HepG2 (cell line): Measurements from ENCODE around the gene VWA7. TPM values are rescaled to one million over a fixed set of nuclear protein-coding genes. Genes with fewer than 3 reads are reported as not detected.
A peak's percentile ranks its signal among the peaks of the same experiment; 100 is the strongest.

Experiments
- CREB3 ChIP-seq: sonication (generic); formaldehyde crosslinking; IDR thresholded peaks from 2 replicates; pipeline ENCODE4 v1.5.0; 2020; ENCODE audit warnings: missing genetic modification reagents
- E2F2 ChIP-seq: sonication (generic); formaldehyde crosslinking; IDR thresholded peaks from 2 replicates; pipeline ENCODE4 v1.4.0; 2020; ENCODE audit warnings: missing genetic modification reagents, borderline replicate concordance
- ELF1 ChIP-seq: sonication (generic); formaldehyde crosslinking; IDR thresholded peaks from 2 replicates; pipeline ENCODE4 v1.4.0; 2020; ENCODE audit warnings: missing genetic modification reagents
- ELF3 ChIP-seq: IDR thresholded peaks from 2 replicates; pipeline ENCODE4 v1.6.1; 2016; ENCODE audit warnings: missing genetic modification reagents, missing compliant biosample characterization
- JARID2 ChIP-seq: sonication (generic); formaldehyde crosslinking; IDR thresholded peaks from 2 replicates; pipeline ENCODE4 v1.8.1; 2023; ENCODE audit warnings: missing genetic modification reagents, inconsistent platforms; ENCODE audit not compliant: insufficient replicate concordance
- MBNL3 ChIP-seq: fragments of 250-450 bp; sonication (Bioruptor Pico); conservative IDR thresholded peaks from 2 replicates; pipeline ENCODE4 v1.8.0; 2022; ENCODE audit warnings: mild to moderate bottlenecking, inconsistent platforms
- MED1 ChIP-seq: sonication (generic); formaldehyde crosslinking; IDR thresholded peaks from 2 replicates; pipeline ENCODE4 v1.4.0; 2020; ENCODE audit warnings: missing genetic modification reagents
- MIER3 ChIP-seq: IDR thresholded peaks from 2 replicates; pipeline ENCODE4 v1.6.1; 2016; ENCODE audit warnings: missing compliant biosample characterization, borderline replicate concordance
- NCOA1 ChIP-seq: sonication (generic); formaldehyde crosslinking; IDR thresholded peaks from 2 replicates; pipeline ENCODE4 v1.9.0; 2021; ENCODE audit warnings: missing genetic modification reagents
- NCOA5 ChIP-seq: sonication (generic); formaldehyde crosslinking; IDR thresholded peaks from 2 replicates; pipeline ENCODE4 v1.4.0; 2020; ENCODE audit warnings: missing genetic modification reagents
- NFYB ChIP-seq: sonication (generic); formaldehyde crosslinking; IDR thresholded peaks from 2 replicates; pipeline ENCODE4 v1.4.0; 2020; ENCODE audit warnings: missing genetic modification reagents
- NR3C1 ChIP-seq: sonication (generic); formaldehyde crosslinking; IDR thresholded peaks from 2 replicates; pipeline ENCODE4 v1.4.0; 2020; ENCODE audit warnings: missing genetic modification reagents
- SMC3 ChIP-seq: IDR thresholded peaks from 2 replicates; pipeline ENCODE4 v1.6.1; 2011; ENCODE audit warnings: low read length, improper control_type of control experiment
- TBX3 ChIP-seq: fragments of 450-650 bp; IDR thresholded peaks from 2 replicates; pipeline ENCODE4 v1.6.1; 2017; ENCODE audit warnings: antibody characterized with exemption, mild to moderate bottlenecking, inconsistent platforms, borderline replicate concordance
- TFDP2 ChIP-seq: sonication (generic); formaldehyde crosslinking; IDR thresholded peaks from 2 replicates; pipeline ENCODE4 v1.4.0; 2020; ENCODE audit warnings: missing genetic modification reagents
- YEATS4 ChIP-seq: sonication (generic); formaldehyde crosslinking; IDR thresholded peaks from 2 replicates; pipeline ENCODE4 v1.4.0; 2020; ENCODE audit warnings: missing genetic modification reagents, borderline replicate concordance
- ZBTB34 ChIP-seq: sonication (generic); formaldehyde crosslinking; IDR thresholded peaks from 2 replicates; pipeline ENCODE4 v1.8.0; 2022; ENCODE audit warnings: mild to moderate bottlenecking, missing genetic modification reagents
- ZNF124 ChIP-seq: sonication (generic); formaldehyde crosslinking; IDR thresholded peaks from 2 replicates; pipeline ENCODE4 v1.4.0; 2020; ENCODE audit warnings: missing genetic modification reagents
- ZNF292 ChIP-seq: sonication (generic); formaldehyde crosslinking; IDR thresholded peaks from 2 replicates; pipeline ENCODE4 v1.8.1; 2022; ENCODE audit warnings: mild to moderate bottlenecking, low read depth, missing genetic modification reagents, borderline replicate concordance
- ZNF460 ChIP-seq: sonication (generic); formaldehyde crosslinking; IDR thresholded peaks from 2 replicates; pipeline ENCODE4 v1.5.1; 2020; ENCODE audit warnings: missing genetic modification reagents, mild to moderate bottlenecking, borderline replicate concordance
- ZNF597 ChIP-seq: sonication (generic); formaldehyde crosslinking; IDR thresholded peaks from 2 replicates; pipeline ENCODE4 v1.5.0; 2020; ENCODE audit warnings: missing genetic modification reagents
- ZNF598 ChIP-seq: sonication (generic); formaldehyde crosslinking; IDR thresholded peaks from 2 replicates; pipeline ENCODE4 v1.5.1; 2020; ENCODE audit warnings: mild to moderate bottlenecking, missing genetic modification reagents, borderline replicate concordance
- ZNF607 ChIP-seq: sonication (generic); formaldehyde crosslinking; IDR thresholded peaks from 2 replicates; pipeline ENCODE4 v1.5.1; 2020; ENCODE audit warnings: missing genetic modification reagents, mild to moderate bottlenecking, borderline replicate concordance
- ZNF75D ChIP-seq: sonication (generic); formaldehyde crosslinking; IDR thresholded peaks from 2 replicates; pipeline ENCODE4 v1.8.1; 2023; ENCODE audit warnings: missing genetic modification reagents, mild to moderate bottlenecking, borderline replicate concordance
- ZNF850 ChIP-seq: sonication (generic); formaldehyde crosslinking; conservative IDR thresholded peaks from 2 replicates; pipeline ENCODE4 v1.9.0; 2021; ENCODE audit warnings: mild to moderate bottlenecking, missing genetic modification reagents
- ZSCAN12 ChIP-seq: sonication (generic); formaldehyde crosslinking; IDR thresholded peaks from 2 replicates; pipeline ENCODE4 v1.9.0; 2021; ENCODE audit warnings: mild to moderate bottlenecking, missing genetic modification reagents
- polyA plus RNA-seq, 8 experiments: library from polyadenylated mRNA; depleted of rRNA in 3 of 8; stranded (reverse) in 7 of 8; unstranded in 1 of 8; fragments of >200 nt; fragmentation: Illumina TruSeq in 4 of 8; extraction: Trizol in 4 of 8; gene quantifications; 2 replicates each; pipeline versions ENCODE4 v1.2.1 to v1.2.3, GENCODE V29; 2011 to 2016; ENCODE audit warnings: low read depth in 4 of 8, missing spikeins in 1 of 8, mixed read lengths in 1 of 8; ENCODE audit not compliant: insufficient read depth in 1 of 8
- total RNA-seq, 5 experiments: library from RNA; depleted of rRNA; stranded (reverse); fragments of >200 nt; fragmentation: Illumina TruSeq; extraction: Trizol; gene quantifications; 2 replicates each; pipeline ENCODE4 v1.2.3, GENCODE V29; 2016; ENCODE audit warnings: low read depth in 1 of 5

The VWA7 gene
- total and polyA plus RNA-seq, 2 of the 13 experiments (the other 11 are each of a cell fraction or from before 2014, with no cell fraction given): 0.86 to 3.3 TPM

- TF ChIP-seq ZNF597 (no peak), ZNF124 (CRISPR knock-in tag) (no peak), ZBTB34 (no peak), NFYB (CRISPR knock-in tag) (no peak), NR3C1 (no peak), E2F2 (CRISPR knock-in tag) (no peak), ZNF75D (no peak), ZNF292 (0 out of 2 replicates have a peak, but pooled peaks have one; percentile 23), JARID2 (CRISPR knock-in tag) (no peak), NCOA5 (CRISPR knock-in tag) (no peak), TFDP2 (CRISPR knock-in tag) (no peak), ZNF850 (CRISPR knock-in tag) (0 out of 2 replicates have a peak, but pooled peaks have one; percentile 46), MBNL3 (CRISPR knock-in tag) (no peak), ZNF598 (CRISPR knock-in tag) (no peak), ZNF460 (CRISPR knock-in tag) (no peak), ELF1 (CRISPR knock-in tag) (peak; percentile 16; the same call in 1 of the 2 replicates), NCOA1 (CRISPR knock-in tag) (no peak), ZSCAN12 (CRISPR knock-in tag) (no peak), MIER3 (CRISPR knock-in tag) (no peak), TBX3 (no peak), MED1 (CRISPR knock-in tag) (peak; percentile 79), ELF3 (CRISPR knock-in tag) (peak; percentile 45; the same call in 1 of the 2 replicates), SMC3 (no peak), ZNF607 (CRISPR knock-in tag) (no peak; the same call in 1 of the 2 replicates), YEATS4 (CRISPR knock-in tag) (no peak; the same call in 1 of the 2 replicates), CREB3 (CRISPR knock-in tag) (no peak)
Measured at GRCh38 chr6:31734821-31735406, 42.2 kb downstream of the VWA7 start (continued).
